Retinal pigment epithelial cell (primary cell): ENCODE data around the gene DDOST.

Experiments
- DNase-seq: peaks from one replicate; pipeline ENCODE4 v3.0.0-alpha.2; 2010; ENCODE audit warnings: low read depth
- H3K4me3 ChIP-seq: 2 replicates; pipeline ENCODE4 v1.5.1; 2011; ENCODE audit warnings: mild to moderate bottlenecking, low read length, control low read depth, moderate library complexity
- TF ChIP-seq, protein P1 (sequence below): conservative IDR thresholded peaks from 2 replicates; pipeline ENCODE4 v1.5.1; 2011; ENCODE audit warnings: low read depth, low read length, control low read depth, inconsistent platforms

DDOST gene

DNA sequence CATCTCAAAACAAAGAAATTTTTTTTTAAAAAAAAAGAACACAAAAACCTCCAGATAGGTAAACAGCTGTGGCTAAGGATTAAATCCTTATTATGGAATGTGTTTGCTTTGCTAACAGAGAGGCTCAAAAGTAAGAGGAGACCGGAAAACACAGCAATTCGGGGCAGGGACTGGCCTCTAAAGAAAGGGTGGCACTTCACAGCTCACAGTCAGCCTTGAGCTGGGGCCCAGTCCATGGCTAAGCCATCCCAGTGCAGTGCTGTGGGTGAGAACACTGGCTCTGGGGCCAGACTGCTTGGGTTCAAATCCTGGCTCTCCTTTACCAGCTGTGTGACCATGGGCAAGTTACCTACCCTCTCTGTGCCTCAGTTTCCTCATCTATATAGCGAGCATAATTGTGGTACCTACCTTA lies 28.5 kb upstream of the DDOST start:
- DNase-seq: no peak
- TF ChIP-seq, protein P1, sequence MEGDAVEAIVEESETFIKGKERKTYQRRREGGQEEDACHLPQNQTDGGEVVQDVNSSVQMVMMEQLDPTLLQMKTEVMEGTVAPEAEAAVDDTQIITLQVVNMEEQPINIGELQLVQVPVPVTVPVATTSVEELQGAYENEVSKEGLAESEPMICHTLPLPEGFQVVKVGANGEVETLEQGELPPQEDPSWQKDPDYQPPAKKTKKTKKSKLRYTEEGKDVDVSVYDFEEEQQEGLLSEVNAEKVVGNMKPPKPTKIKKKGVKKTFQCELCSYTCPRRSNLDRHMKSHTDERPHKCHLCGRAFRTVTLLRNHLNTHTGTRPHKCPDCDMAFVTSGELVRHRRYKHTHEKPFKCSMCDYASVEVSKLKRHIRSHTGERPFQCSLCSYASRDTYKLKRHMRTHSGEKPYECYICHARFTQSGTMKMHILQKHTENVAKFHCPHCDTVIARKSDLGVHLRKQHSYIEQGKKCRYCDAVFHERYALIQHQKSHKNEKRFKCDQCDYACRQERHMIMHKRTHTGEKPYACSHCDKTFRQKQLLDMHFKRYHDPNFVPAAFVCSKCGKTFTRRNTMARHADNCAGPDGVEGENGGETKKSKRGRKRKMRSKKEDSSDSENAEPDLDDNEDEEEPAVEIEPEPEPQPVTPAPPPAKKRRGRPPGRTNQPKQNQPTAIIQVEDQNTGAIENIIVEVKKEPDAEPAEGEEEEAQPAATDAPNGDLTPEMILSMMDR: no peak
- no peak overlapping the region for H3K4me3 ChIP-seq

DNA sequence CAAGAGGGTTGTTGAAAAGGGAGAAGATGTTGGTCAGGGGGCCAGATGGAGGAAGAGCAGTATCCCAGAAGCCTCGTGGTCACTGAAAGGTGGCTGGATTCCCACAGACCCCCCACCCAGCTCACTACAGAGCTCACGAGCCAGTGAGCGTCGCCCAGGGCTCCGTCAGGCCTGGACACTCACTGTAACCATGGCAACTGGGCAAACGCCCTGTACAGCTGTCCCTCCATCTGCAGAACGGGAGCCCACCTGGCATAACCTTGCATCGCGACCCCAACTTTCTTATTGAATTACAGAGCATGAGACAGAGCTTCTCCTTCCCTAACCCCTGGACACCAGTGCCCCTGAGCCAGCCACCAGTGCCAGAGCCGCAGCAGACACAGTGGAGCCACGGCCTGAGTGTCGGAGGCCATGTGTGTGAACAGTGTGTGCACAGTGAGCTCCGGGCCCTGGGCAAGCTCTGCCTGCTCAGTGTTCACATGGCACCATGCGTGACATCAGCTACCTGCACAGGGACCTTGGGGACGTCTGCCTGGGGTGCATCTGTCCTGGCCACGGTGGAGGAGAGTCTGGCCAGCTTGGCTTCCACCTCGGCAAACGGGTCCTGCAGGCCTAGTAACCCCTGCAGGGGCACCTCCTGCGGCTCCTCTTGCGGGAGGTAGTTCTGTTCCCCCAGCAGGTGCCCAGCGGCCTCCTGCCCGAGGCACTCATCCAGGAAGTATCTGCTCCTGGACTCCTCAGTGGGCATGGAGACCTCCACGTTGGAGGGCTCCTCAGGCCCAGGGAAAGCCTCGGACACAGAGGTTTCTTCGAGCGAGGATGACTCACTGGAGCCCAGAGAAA lies 25.9 kb upstream of the DDOST start:
- no peak for DNase-seq
- no peak overlapping the region for H3K4me3 ChIP-seq
- TF ChIP-seq, protein P1: no peak

DNA sequence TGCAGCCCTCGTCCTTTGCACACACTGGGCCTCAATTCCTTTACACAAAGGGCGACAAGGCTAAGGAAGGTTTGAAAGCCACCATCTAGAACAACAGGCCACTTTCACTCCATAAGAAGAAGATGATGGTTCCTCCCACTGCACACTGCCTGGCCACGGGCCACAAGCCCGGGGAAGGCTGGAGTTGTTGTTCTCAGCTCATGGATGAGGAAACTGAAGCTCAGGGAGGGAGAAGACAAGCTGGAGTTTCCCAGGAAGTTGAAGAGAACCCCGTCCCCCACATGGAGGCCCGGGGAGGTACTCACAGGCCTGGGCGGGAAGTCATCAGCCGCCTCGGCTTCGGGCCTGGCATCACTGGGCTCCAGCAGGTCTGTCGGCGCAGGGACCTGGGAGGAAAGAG lies 24.6 kb upstream of the DDOST start:
- no peak for DNase-seq
- TF ChIP-seq, protein P1: no peak
- H3K4me3 ChIP-seq: no peak overlapping the region

DNA sequence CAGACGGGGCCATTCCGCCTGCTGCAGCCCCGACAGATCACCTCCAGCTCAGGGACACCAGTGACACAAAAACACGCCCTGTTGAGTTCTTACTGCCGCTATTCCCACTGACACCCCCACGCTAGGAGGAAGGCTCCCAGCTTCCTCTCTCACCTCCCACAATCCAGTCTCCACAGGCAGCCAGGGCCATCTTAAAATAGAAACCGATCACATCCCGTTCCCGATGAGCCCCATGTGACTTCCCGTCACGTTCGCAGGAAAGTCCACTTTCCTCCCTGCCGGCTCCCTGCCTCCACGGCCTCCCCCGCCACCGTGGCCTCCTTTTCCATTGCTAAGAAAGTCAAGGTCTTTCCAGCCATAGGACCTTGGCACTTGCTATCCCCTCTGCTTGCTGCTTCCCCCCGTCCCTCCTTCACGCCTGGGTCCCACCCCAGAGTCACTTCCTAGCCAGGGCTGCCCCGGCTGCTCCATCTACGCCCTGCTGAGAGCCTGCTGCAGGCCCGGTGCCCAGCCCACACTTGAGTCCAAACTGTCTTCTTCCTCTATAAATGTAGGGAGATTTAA lies 24.0 kb upstream of the DDOST start:
- DNase-seq: no peak
- TF ChIP-seq, protein P1: no peak
- H3K4me3 ChIP-seq: no peak overlapping the region

DNA sequence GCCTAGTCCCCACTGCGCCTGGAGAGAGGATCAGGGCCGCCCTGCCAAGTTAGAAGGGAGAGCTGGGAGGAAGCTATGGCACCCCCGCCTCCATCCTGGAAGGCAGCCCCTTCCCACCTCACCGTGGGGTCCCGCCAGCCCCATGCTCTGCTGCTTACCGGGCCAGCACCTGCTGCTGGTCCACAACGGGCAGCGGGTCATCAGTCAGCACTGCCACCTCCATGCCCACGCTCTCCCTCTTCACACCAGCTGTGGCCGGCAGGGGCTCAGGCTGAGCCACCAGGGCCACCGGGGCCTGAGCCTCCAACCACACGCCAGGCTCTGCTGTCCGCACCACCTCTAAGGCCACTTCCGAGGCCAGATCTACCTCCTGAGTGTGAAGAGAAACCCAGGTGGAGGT lies 23.5 kb upstream of the DDOST start:
- TF ChIP-seq, protein P1: no peak
- DNase-seq: no peak

DNA sequence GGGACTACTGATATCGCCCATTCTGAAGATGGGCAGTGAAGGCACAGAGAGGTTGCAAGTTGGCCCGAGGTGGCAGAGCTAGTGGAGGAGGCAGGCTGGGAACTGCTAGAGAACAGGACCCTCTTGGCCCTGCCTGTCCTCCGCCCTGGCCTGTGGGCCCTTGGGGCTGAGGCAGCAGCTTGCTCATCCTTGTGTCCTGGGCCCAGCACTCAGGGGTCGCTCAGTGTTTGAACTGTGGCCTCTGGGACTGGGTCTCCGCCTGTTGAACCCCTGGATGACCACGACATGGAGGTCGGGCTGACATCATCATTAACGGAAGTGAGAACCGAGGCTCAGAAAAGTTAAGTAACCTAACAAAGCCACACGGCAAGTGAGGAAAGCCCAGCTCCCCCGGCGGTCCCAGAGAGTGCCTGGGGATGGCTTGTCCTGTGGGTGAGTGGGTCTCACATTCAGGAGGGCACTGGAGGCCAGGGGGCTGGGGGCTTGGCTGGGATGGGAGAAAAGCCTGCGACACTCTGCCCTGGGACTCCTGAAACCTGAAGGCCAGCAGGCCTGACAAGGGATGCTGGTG lies 23.0 kb upstream of the DDOST start:
- TF ChIP-seq, protein P1: no peak
- DNase-seq: no peak
- H3K4me3 ChIP-seq: no peak overlapping the region

More for the DNA sequence above, 23.5 kb upstream of the DDOST start:
- H3K4me3 ChIP-seq: no peak overlapping the region

DNA sequence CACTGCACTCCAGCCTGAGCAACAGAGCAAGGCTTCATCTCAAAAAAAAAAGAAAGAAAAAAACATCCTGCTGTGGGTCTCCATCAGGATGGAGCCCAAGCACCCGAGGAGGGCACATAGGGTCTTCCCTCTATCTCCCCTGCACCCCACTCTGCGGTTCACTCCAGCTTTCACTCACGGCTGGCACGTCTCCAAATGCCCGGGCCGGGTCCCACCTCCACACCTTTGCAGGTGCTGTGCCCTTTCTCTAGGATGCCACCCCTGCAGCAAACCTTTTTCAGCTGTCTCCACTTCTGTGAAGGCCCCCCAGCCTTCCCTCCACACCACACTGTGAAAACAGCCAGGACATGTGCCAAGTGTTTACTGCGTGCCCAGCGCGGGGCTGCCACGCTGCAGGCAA lies 22.4 kb upstream of the DDOST start:
- TF ChIP-seq, protein P1: no peak
- no peak overlapping the region for H3K4me3 ChIP-seq
- no peak for DNase-seq
